MM.1S (cell line): ENCODE results near the gene ARHGEF10L.

Source experiments
- EZH2 ChIP-seq: fragments of 300-600 bp; sonication (generic); optimal IDR thresholded peaks from 2 replicates; pipeline ENCODE3; 2017; ENCODE audit warnings: low read depth, mild to moderate bottlenecking, antibody characterized with exemption, low read length, mixed read lengths
- EZH2phosphoT487 ChIP-seq: fragments of 300-600 bp; sonication (generic); IDR thresholded peaks from 2 replicates; pipeline ENCODE4 v1.6.1; 2018; ENCODE audit warnings: antibody characterized with exemption, low read length
- TF ChIP-seq, protein P1 (sequence below): fragments of 300-600 bp; sonication (generic); IDR thresholded peaks from 2 replicates; pipeline ENCODE4 v1.5.1; 2016; ENCODE audit warnings: antibody characterized with exemption, low read length, mixed read lengths

DNA sequence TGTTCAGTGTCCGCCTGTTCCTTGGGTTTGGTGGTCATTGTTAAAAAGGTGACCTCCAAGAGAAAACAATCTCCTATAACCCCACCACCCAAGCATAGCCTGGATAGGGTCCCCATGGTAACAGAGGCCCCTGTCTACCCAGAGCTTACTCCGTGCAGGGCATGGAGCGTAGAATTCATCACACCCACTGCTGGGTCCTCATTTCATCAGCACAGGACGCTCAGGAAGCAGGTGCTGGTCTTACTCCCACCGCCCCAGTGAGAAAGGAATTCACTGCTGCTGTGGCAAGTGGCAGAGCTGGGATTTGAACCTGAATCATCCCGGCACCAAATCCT is 37.0 kb downstream of the ARHGEF10L start:
- TF ChIP-seq, protein P1, sequence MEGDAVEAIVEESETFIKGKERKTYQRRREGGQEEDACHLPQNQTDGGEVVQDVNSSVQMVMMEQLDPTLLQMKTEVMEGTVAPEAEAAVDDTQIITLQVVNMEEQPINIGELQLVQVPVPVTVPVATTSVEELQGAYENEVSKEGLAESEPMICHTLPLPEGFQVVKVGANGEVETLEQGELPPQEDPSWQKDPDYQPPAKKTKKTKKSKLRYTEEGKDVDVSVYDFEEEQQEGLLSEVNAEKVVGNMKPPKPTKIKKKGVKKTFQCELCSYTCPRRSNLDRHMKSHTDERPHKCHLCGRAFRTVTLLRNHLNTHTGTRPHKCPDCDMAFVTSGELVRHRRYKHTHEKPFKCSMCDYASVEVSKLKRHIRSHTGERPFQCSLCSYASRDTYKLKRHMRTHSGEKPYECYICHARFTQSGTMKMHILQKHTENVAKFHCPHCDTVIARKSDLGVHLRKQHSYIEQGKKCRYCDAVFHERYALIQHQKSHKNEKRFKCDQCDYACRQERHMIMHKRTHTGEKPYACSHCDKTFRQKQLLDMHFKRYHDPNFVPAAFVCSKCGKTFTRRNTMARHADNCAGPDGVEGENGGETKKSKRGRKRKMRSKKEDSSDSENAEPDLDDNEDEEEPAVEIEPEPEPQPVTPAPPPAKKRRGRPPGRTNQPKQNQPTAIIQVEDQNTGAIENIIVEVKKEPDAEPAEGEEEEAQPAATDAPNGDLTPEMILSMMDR: no peak
- no peak for TF ChIP-seq EZH2
- no peak for TF ChIP-seq EZH2phosphoT487
